Measurements from ENCODE around the gene ADCY3.

The ADCY3 gene

DNA sequence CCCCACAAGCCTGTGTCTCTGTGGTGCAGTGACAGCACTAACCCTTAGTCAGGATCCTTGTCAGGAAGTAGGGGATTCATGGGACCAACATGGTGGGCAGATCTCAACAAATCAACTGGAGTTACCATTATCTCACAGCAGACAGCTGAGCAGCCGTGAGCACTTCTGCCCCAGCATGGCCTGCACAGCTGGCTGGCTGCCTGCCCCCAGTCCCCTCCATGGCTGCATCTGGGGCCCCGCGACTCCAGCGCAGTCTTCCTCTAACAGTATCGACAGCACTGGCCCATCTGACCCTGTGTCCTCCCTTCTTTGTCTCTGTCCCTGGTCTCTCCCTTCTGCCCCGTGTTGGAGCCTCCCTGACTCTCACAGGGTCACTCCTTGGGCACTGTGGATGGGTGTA lies 4.7 kb upstream of the ADCY3 start:
- no peak for DNase-seq

DNA sequence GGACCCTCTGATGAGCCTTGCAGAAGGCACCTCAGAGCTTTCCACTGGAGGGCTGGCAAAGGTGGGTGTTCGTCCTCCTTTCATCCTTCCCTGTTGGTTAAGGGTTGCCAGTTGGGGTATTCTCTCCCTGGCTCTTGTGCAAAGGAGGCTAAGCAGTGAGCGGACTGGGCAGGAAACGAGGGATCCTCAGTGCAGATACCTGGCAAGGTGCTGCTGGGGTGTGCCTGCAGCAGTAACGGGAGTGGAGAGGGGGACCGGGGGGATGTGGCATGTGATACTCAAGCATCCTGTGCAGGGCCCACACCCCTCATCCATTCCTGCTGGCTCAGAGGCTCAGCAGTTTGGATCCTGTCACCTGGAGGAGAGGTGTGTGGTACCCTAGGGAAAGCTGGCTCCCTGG lies 4.2 kb upstream of the ADCY3 start:
- no peak for DNase-seq

DNA sequence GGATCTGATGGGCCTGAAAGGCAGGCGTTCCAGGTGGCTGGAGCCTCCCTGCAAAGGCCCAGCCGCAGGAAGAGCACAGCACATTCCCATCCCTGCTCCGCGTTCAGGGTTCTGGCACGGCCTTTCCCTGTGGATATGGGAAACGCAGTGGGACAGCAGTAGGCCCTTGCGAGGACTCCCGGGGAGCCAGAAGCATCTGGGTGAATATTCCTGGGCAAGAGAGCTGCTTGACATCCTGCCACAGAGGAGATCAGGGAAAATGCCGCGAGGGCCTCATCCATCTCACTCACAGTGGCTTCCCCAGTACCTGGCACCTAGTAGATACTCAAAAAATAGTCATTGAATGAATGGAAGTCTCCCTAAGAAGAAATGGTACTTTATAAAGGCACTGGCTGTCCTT lies 3.1 kb upstream of the ADCY3 start:
- no peak for DNase-seq

DNA sequence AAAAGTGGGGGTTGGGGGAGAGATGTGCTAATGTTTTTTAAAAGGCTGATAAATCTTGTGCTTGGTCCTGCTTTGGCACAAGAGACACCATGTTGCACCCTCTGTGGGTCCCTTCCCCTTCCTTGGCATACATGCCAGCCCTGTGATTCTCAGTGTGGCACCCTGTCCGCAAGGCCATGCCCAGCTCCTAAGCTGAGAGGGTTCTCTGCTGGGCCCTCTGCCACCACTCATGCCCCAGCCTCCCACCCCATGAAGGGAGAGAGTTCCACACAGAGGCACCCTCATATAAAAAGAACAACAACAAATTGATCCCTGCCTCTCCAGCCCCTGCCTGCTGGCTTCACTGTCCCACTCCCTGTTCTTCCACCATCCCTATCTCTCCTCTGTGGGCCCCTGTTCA lies 2.5 kb upstream of the ADCY3 start:
- DNase-seq, result no peak

DNA sequence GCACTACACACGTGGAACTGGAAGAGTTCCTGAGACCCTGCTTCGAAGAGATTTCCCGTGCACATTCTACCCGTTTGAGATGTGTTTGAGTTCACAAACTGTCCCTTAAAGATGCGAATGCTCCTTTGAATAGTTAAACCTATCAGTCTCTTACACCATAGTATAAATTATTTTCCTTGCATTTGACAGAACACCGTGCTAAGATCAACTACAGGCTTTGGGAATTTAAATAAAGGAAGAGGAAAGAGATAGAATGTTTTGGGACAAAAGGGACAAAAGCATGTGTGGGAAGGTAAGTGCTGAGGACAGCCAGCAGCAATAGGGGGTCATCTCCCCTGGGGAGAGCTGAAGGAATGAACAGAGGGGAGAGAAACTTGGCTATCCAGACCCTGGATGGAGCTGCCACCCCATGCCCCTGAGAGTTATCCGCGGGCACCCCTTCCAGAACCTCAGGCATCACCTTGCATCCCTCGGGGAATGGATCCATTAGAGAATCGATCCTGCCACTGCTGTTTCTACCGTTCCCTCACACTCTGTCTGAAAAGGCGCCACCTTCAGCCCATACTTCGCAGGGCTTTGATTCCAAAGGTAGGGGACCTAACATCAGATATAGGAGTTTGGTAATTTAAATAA lies 888 bp upstream of the ADCY3 start:
- DNase-seq, result peak; percentile 20

DNA sequence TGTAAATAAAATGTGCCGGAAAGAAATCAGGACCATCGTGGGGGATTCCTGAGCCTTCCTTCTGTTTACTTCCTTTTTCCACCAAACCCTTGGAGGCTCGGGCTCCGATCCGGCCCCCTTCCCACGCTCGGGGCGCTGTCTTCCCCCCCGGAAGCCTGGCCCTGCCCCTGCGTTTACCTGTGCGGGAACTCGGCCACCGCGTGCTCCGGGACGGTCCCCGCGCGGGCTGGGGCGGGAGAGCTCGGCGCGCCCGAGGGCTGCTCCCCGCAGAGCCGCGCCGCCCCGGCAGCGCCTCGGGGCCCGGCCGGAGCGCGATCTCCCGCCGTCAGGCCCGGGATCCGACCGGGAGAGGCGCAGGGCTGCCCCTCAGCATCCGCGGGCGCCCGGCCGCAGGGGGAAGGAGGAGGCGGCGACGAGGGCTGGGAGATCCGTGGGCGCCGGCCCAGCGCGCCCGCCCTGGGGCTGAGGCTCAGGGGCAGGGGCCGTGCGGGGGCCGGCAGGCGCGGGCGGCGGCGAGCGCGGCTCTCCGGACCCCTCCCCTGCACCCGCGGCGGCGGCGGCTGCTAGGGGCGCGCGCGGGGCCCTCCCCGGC lies 435 bp downstream of the ADCY3 start:
- DNase-seq, result peak; percentile 4

DNA sequence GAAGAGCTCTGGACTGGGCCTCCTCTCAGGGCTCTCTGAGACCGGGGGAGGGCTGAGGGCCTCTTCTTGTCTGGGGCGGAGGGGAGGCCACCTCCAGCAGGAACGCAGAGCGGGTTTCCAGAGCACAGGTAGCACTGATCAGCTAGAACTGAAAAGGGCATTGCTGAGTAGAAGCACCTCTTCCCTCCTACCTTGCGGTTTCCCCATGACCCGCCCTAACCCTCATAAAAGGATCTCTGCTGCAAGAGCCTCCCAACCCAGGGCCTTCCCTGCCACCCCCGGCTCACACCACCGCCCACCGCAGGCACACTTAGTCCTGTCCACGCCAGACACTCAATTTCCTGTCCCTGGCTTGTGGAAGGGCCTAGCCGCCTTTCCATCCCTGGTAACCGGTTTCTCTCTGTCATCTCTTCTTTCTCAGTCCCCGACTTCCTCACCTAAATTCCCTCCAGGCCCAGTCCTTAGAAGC lies 966 bp downstream of the ADCY3 start:
- DNase-seq, result peak; percentile 56

DNA sequence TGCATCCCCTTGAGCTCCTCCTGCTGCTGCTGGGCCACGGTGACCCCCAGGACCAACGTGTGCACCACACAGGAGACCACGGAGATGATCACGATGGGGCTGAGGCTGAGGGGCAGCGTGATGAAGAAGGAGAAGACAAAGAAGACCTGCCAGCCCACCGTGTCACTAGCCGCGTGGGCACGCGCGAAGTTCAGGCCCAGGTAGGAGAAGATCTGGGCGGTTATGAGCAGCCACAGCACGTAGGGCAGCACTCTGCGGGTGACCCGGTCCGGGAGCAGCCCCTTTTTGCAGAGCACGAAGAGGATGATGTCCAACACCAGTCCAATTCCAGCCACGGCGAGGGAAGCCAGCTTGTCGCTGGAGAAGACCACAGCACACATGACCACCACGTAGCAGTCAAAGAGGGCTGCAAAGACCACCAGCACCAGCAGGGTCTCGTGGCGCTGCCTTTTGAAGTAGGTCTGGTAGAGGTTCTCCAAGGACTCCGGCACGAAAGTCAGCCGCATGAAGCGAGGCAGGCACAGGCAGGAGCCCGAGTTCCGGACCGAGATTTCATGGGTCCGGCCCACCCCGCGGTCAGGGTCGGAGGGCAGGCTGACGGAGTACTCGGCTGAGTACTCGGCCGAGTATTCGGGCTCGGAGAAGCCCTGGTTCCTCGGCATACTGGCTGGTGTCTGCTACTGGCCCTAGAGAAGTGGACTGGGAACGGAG lies 1.6 kb downstream of the ADCY3 start:
- no peak for DNase-seq

DNA sequence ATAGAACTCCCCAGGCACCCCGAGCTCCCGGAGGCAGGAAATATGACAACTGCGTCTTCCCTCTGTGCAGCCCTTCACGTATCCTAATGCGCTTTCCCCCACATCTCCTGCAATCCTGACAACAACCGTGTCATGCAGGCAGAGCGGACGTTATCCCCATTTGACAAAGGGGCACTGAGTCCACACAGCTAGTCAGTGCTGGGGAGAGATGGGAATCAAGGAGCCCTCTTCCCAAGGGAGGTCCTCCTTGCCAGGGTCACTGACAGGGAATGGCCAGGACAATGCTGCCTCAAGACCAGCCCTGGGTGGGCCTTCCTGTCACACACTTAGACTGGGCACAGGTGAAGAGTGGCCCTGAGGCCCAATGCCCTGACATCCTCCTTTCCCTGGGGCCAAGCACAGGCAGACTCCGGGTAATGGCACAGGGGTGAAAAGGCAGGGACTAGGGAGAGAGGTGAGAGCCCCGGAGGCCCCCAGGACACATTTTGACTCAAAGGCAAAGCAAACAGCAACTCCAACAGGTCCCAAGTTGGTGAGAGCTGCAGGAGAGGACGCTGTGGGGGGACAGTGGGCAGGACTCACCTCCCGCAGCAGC lies 2.2 kb downstream of the ADCY3 start:
- DNase-seq, result no peak

DNA sequence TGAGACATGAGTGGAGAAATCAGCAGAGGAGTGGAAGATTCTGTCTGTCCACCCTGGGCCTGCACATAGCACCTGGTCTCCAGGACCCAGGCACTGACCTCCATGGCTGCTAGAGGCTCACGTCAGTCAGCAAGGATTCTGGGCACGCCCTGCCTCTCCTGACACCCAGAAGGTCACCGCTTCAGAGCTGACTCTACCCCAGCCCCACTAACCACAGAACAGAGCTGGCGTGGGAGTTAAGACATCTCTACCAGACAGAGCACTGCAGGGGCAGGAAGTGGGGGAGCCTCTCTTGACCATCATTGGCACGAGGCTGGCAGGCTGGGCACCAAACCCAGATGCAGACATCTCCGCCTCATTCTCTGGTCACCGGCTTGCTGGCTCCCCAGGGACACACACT lies 3.0 kb downstream of the ADCY3 start:
- DNase-seq, result no peak

DNA sequence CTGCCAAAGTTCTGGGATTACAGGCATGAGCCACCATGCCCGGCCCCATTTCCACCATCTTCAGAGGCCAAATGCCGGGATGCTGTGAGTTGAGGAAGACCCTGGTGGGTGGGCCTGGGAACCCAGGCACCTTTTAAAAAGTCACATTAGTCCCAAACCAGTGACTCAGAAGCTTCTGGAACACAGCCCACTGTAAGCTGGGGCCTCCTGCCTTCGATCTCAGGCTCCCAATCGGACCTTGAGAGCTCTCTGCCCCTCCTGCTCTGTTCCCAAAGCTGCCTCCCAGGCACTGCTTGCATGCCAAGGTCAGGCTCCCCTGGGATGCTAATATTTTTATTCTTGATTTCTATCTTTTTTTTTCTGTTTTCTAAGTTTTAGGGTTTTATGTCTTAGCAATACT lies 4.2 kb downstream of the ADCY3 start:
- no peak for DNase-seq

DNA sequence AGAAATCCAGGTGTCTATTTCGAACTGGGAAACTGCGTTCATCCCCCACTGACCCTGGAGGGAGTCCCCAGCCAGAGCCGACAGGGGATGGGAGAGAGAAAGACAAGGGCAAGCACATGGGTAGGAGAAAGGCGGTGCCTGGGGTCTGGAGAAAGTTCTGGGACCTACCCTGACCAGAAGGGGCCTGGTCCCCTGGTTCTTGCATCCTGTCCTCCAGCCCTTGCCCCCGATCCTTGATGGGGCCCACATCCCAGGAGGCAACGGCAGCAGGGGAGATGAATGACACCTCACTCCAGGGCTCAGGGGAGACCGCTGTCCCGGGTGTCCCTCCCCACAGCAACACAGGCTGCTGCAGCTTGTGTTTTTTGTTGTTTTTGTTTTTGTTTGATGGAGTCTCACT lies 4.9 kb downstream of the ADCY3 start:
- no peak for DNase-seq

DNA sequence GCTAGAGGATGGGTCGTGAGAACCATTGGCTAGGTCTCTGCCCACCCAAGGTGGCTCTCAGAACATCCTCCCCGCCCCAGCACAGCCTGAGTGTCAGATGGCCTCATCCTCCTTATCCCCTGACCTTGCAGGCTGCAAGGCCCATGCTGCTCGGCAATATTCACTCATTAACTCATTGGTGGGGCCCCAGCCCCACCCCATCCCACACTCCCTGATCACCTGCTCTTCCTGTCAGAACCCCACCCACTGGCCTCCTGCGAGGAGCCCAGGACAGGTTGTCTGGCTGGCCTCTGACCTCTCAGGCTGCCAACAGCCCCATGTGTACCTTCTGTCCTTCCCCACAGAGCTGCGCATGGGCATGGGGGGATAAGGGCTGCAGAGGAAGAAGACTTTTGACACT lies 5.3 kb downstream of the ADCY3 start:
- DNase-seq, result no peak

DNA sequence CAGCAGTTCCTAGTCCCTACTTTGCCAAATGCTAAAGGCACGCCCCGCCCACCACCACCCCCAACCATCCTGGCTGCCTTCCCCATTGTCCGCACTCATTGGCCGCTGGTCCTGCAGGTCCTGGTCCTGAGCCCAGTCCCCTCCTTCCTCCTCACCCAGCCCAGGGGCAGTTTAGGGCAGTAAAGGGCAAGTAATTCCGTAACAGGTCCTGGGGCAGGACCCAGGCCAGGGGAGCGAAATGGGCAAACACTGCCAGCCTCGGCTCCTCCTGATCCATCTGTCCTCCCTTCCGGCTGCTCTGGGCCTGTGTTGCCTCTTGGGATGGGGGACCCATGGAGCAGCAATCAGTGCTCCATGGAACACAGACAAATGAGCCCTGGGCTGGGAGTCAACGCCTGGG lies 6.1 kb downstream of the ADCY3 start:
- DNase-seq, result no peak

DNA sequence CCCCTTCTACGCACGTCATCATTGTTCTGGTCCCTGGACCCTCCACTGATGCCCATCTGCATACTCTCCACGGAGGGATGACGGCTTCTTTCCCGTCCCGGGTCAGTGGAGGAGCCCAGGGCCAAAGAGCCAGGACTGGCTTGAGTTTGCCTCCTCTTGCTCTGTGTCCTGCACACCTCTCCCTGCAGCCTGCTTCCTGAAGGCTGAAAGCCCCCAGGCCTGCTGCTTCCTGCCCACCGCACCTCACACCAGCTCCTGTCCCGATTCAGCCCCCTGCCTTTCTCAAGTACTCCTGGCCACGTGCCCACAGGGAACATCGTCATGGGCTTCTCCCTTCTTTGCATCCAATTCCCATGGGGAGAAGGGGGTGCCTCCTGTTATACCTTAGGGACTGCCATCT lies 7.1 kb downstream of the ADCY3 start:
- DNase-seq, result no peak

DNA sequence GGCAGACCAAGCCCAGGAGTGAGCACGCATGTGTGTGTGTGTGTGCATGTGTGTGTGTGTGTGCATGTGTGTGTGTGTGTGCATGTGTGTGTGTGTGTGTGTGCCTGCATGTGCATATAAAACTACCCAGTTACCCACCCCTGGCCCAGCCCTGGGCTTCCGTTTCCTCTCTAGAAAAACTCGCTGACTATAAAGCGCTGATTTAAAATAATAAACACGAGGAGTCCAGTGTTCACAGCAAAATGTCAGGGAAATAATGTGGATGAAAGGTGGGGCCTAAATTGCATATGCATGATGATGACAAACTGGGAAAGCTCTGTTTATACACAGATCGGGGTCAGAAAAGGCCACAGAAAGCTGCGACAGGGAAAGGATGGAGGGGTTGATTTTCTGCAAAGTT lies 7.5 kb downstream of the ADCY3 start:
- DNase-seq, result no peak

DNA sequence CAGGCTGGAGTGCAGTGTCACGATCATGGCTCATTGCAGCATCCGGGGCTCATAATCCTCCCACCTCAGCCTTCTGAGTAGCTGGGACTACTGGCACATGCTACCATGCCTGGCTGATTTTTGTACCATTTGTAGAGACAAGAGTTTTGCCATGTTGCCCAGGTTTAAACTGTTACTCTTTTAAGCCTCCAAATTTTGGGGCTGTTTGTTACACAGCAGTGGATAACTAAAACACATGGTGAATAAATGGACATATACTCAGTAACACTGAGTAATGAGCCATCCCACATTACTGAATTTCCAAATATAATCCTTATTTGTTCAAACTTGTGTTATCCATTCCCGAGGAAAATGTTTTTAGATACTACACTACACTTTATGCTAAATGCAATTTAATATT lies 9.8 kb downstream of the ADCY3 start:
- DNase-seq, result no peak

DNA sequence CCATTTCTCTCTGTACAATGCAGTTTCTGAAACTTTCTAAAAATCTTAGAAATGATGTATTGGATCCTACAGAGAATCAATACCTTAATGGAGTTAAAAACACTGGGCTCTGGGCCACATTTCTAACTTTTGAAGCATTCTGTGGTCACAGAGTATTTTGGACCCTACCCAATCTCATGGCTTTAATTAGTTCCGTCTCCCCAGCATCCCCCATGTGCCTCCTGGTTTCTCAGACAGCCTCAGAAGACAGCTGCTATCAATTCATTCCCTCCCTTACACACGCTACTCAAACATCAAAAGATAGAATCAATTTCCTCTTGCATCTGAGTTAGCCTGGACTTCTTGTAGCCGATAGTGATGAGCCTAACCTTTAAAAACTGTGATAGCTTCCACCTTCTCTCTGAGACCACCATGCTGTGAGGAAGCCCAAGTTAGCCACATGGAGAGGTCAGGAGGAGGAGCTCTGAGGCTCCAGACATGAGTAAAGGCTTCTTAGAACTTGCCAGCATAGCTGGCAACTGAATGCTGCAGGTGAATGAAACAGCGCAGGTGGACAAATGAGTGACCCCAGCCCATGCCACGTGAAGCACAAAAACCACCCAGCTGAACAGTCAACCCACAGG lies 10.4 kb downstream of the ADCY3 start:
- DNase-seq, result no peak

DNA sequence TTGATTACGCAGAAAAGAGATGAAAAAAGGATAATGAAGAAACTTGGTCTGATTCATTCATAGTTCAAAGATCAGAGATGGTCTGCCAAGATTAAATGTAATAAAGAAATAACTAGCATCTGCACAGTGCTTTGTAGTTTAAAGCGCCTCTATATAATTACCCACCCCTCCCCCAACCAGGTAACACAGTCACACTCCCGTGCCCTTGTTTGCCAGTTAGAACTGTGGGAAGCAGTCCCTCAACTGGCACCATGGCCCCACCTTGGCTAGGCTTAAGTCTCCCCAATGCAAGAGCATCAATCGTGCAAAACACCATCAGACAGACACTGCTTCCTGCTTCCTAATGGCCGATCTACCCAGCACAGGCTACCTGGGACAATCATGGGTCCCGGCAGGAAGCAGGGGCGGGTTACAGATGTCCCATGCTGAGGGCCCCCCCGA lies 11.6 kb downstream of the ADCY3 start:
- DNase-seq, result no peak

DNA sequence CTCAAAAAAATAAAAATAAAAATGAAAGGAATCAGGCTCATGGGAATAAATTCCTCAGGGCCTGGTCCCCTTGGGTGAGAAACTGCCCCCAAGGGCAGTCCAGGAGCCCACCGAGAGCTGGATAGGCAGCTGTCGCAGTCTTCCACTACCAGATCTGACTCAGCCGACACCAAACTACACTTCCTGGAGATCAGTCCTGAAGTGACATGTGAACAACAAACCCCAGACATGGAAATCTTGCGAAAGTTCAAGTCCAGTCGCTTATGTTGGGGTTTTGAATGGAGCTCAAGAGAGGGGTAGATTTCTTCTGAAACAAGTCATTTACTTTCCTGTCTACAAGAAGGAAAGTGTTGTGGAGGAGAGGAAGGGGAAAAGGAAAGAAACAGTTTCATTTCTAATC lies 12.9 kb downstream of the ADCY3 start:
- no peak for DNase-seq

DNA sequence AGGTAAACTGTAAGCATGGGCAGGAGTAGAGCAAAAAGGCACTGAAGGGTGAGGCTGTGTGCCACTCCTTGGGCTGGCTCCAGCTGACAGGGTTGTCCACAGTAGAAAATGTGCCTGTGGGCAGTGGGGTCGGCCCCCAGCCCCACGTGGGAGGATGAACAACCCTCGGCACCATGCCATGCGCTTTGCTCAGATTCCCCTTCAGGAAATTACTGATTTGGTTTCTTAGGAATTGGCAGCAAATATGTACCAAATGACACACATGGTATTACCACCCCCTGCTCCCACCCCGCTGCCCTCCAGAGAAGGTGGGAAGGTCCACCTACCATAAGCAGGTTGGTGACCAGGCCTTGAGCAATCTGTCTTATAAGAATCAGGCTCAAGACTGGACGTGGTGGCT lies 13.6 kb downstream of the ADCY3 start:
- no peak for DNase-seq

DNA sequence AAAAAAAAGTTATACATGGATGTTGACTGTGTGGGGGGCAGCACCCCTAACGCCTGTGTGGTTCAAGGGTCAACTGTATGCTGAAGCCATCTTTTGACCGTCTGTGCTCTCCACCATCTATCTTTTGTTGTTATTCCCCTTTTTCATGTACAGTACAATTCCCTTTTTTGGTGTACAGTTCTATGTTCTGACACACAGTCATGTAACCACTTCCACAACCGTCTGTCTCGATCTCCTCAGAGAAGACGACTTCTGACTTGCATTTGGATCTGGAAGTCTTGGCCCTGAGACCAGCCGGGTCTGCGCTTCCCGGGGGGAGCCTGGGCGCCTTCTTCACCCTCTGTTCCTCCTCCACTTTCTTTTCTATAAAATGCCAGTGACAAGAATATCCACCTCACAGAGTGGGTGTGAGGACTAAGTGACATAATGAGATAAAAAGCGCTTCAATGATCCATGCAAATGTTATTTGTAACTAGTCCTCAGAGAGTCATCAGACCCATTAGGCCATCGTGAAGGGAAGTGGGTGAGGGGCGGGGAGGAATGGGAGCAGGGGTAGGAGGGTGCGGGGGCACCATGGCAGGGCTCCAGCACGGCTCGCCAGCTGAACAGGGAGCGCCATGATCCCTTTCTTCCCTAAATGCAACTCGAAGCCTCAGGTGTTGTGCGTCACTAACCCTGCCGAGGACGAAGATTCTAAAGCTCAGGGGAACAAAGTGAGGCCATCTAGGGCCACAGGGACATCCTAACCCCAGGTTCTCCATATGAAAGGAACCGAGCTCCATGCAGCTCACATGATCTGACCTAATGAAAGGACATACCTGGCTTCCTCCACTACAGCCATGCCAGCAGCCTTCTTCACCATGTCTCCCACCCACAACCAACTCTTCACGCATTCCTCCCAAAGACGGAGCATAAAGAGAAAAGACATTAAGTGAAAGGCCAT lies 16.6 kb downstream of the ADCY3 start:
- no peak for DNase-seq

All from activated CD4-positive, alpha-beta T cell treated with anti-CD3 and anti-CD28 coated beads, Interleukin-2, amount 50 U/mL, for 1 hour (primary cell).